T-helper 2 cell treated with Interferon-gamma antibody and Interleukin-4, amounts not matched to agents 5 μg/mL and 100 μg/mL, for 36 hours (primary cell): Measurements from ENCODE around the gene SLC44A3.

ENCODE experiments used
- DNase-seq: peaks from one replicate; pipeline ENCODE4 v3.0.0; 2021; ENCODE audit warnings: low spot score
- H3K27ac Mint-ChIP-seq: one replicate; pipeline ENCODE4 v1.8.0; 2021; ENCODE audit warnings: mild to moderate bottlenecking, mixed read lengths
- H3K27me3 Mint-ChIP-seq: one replicate; pipeline ENCODE4 v1.8.0; 2021; ENCODE audit warnings: low read depth, mixed read lengths
- H3K36me3 Mint-ChIP-seq: one replicate; pipeline ENCODE4 v1.8.0; 2021; ENCODE audit warnings: low read depth, mixed read lengths
- H3K4me1 Mint-ChIP-seq: one replicate; pipeline ENCODE4 v1.8.0; 2021; ENCODE audit warnings: low read depth, mixed read lengths
- H3K4me3 Mint-ChIP-seq: one replicate; pipeline ENCODE4 v1.8.0; 2022; ENCODE audit warnings: mild to moderate bottlenecking, moderate library complexity, mixed read lengths
- H3K9me3 Mint-ChIP-seq: one replicate; pipeline ENCODE4 v1.8.0; 2021; ENCODE audit warnings: mixed read lengths

Gene SLC44A3

GRCh38 chr1:94883691-94884090, 63.5 kb downstream of the SLC44A3 start:
- Mint-ChIP-seq H3K9me3 (no peaks in the 10 kb centered on the region), H3K27me3 (peaks cover 2% of the 10 kb centered on the region), H3K4me3 (peak overlapping the region; percentile 58), H3K4me1 (peaks cover 6% of the 10 kb centered on the region), H3K27ac (peak overlapping the region; percentile 46), H3K36me3 (no peaks in the 10 kb centered on the region)
- no peak for DNase-seq

- peaks cover 6% of the 10 kb centered on the region for H3K4me1 Mint-ChIP-seq
- H3K4me3 Mint-ChIP-seq, result no peak overlapping the region
- H3K27ac Mint-ChIP-seq, result peak overlapping the region; percentile 46
- no peaks in the 10 kb centered on the region for H3K9me3 Mint-ChIP-seq
- H3K36me3 Mint-ChIP-seq, result no peaks in the 10 kb centered on the region
- DNase-seq, result no peak
- H3K27me3 Mint-ChIP-seq, result peaks cover 2% of the 10 kb centered on the region
Measured at GRCh38 chr1:94884106-94884505, 63.9 kb downstream of the SLC44A3 start.

- Mint-ChIP-seq H3K27me3 (peaks cover 2% of the 10 kb centered on the region), H3K27ac (no peak overlapping the region), H3K9me3 (no peaks in the 10 kb centered on the region), H3K36me3 (no peaks in the 10 kb centered on the region), H3K4me3 (no peak overlapping the region), H3K4me1 (peaks cover 6% of the 10 kb centered on the region)
- DNase-seq, result no peak
Measured at GRCh38 chr1:94884507-94884906, 64.3 kb downstream of the SLC44A3 start.

GRCh38 chr1:94886361-94886760, 66.2 kb downstream of the SLC44A3 start:
- Mint-ChIP-seq H3K36me3 (no peaks in the 10 kb centered on the region), H3K9me3 (no peaks in the 10 kb centered on the region), H3K27me3 (peaks cover 2% of the 10 kb centered on the region), H3K4me3 (no peak overlapping the region), H3K4me1 (peaks cover 6% of the 10 kb centered on the region), H3K27ac (no peak overlapping the region)
- DNase-seq, result no peak

- Mint-ChIP-seq H3K27me3 (peaks cover 2% of the 10 kb centered on the region), H3K36me3 (no peaks in the 10 kb centered on the region), H3K9me3 (no peaks in the 10 kb centered on the region), H3K4me1 (peaks cover 6% of the 10 kb centered on the region), H3K4me3 (no peak overlapping the region), H3K27ac (no peak overlapping the region)
- no peak for DNase-seq
Measured at GRCh38 chr1:94887106-94887505, 66.9 kb downstream of the SLC44A3 start.

- H3K27me3 Mint-ChIP-seq, result peaks cover 2% of the 10 kb centered on the region
- H3K27ac Mint-ChIP-seq, result no peak overlapping the region
- H3K36me3 Mint-ChIP-seq, result no peaks in the 10 kb centered on the region
- no peaks in the 10 kb centered on the region for H3K9me3 Mint-ChIP-seq
- peaks cover 6% of the 10 kb centered on the region for H3K4me1 Mint-ChIP-seq
- DNase-seq, result no peak
- H3K4me3 Mint-ChIP-seq, result no peak overlapping the region
Measured at GRCh38 chr1:94887603-94888171, 67.5 kb downstream of the SLC44A3 start.

GRCh38 chr1:94888201-94888600, 68.0 kb downstream of the SLC44A3 start:
- Mint-ChIP-seq H3K9me3 (no peaks in the 10 kb centered on the region), H3K27me3 (peaks cover 2% of the 10 kb centered on the region), H3K36me3 (no peaks in the 10 kb centered on the region)

GRCh38 chr1:94892604-94893254, 72.6 kb downstream of the SLC44A3 start:
- Mint-ChIP-seq H3K36me3 (no peaks in the 10 kb centered on the region), H3K27me3 (peaks cover 4% of the 10 kb centered on the region), H3K4me1 (no peaks in the 10 kb centered on the region), H3K9me3 (no peaks in the 10 kb centered on the region), H3K27ac (no peak overlapping the region), H3K4me3 (no peak overlapping the region)
- no peak for DNase-seq

More at GRCh38 chr1:94888201-94888600, 68.0 kb downstream of the SLC44A3 start:
- no peak for DNase-seq
- Mint-ChIP-seq H3K4me3 (no peak overlapping the region), H3K4me1 (peaks cover 6% of the 10 kb centered on the region), H3K27ac (no peak overlapping the region)

- H3K9me3 Mint-ChIP-seq, result no peaks in the 10 kb centered on the region
- H3K27ac Mint-ChIP-seq, result no peak overlapping the region
- no peak for DNase-seq
- no peak overlapping the region for H3K4me3 Mint-ChIP-seq
- peaks cover 4% of the 10 kb centered on the region for H3K27me3 Mint-ChIP-seq
- H3K4me1 Mint-ChIP-seq, result no peaks in the 10 kb centered on the region
- H3K36me3 Mint-ChIP-seq, result no peaks in the 10 kb centered on the region
Measured at GRCh38 chr1:94894630-94895029, 74.5 kb downstream of the SLC44A3 start.

GRCh38 chr1:94895518-94895917, 75.4 kb downstream of the SLC44A3 start:
- H3K36me3 Mint-ChIP-seq, result no peaks in the 10 kb centered on the region
- peaks cover 4% of the 10 kb centered on the region for H3K27me3 Mint-ChIP-seq
- H3K27ac Mint-ChIP-seq, result no peak overlapping the region
- no peak for DNase-seq
- H3K4me3 Mint-ChIP-seq, result no peak overlapping the region
- H3K9me3 Mint-ChIP-seq, result no peaks in the 10 kb centered on the region
- H3K4me1 Mint-ChIP-seq, result no peaks in the 10 kb centered on the region

- H3K9me3 Mint-ChIP-seq, result no peaks in the 10 kb centered on the region
- H3K4me3 Mint-ChIP-seq, result no peak overlapping the region
- DNase-seq, result no peak
- H3K27ac Mint-ChIP-seq, result no peak overlapping the region
- H3K27me3 Mint-ChIP-seq, result peaks cover 4% of the 10 kb centered on the region
- no peaks in the 10 kb centered on the region for H3K36me3 Mint-ChIP-seq
- no peaks in the 10 kb centered on the region for H3K4me1 Mint-ChIP-seq
Measured at GRCh38 chr1:94898491-94899385, 78.6 kb downstream of the SLC44A3 start.

- Mint-ChIP-seq H3K36me3 (no peaks in the 10 kb centered on the region), H3K4me3 (no peak overlapping the region), H3K4me1 (no peaks in the 10 kb centered on the region), H3K27ac (no peak overlapping the region), H3K27me3 (no peaks in the 10 kb centered on the region), H3K9me3 (no peaks in the 10 kb centered on the region)
- DNase-seq, result no peak
Measured at GRCh38 chr1:94899756-94900155, 79.6 kb downstream of the SLC44A3 start.

GRCh38 chr1:94901841-94902240, 81.7 kb downstream of the SLC44A3 start:
- Mint-ChIP-seq H3K4me3 (no peak overlapping the region), H3K36me3 (no peaks in the 10 kb centered on the region), H3K9me3 (no peaks in the 10 kb centered on the region), H3K27ac (no peak overlapping the region), H3K27me3 (no peaks in the 10 kb centered on the region), H3K4me1 (no peaks in the 10 kb centered on the region)
- DNase-seq, result no peak

- Mint-ChIP-seq H3K4me1 (no peaks in the 10 kb centered on the region), H3K9me3 (no peaks in the 10 kb centered on the region), H3K4me3 (no peak overlapping the region), H3K36me3 (no peaks in the 10 kb centered on the region), H3K27ac (no peak overlapping the region), H3K27me3 (no peaks in the 10 kb centered on the region)
- DNase-seq, result no peak
Measured at GRCh38 chr1:94903280-94904009, 83.3 kb downstream of the SLC44A3 start.
